Measurements from ENCODE around the gene C5AR1.
A peak's percentile ranks its signal among the peaks of the same experiment; 100 is the strongest.
"Not testable (repeated sequence)": the region's sequence is repeated elsewhere in the genome, so short reads cannot be mapped to it uniquely, and the experiment has no call there.

Gene C5AR1

DNA sequence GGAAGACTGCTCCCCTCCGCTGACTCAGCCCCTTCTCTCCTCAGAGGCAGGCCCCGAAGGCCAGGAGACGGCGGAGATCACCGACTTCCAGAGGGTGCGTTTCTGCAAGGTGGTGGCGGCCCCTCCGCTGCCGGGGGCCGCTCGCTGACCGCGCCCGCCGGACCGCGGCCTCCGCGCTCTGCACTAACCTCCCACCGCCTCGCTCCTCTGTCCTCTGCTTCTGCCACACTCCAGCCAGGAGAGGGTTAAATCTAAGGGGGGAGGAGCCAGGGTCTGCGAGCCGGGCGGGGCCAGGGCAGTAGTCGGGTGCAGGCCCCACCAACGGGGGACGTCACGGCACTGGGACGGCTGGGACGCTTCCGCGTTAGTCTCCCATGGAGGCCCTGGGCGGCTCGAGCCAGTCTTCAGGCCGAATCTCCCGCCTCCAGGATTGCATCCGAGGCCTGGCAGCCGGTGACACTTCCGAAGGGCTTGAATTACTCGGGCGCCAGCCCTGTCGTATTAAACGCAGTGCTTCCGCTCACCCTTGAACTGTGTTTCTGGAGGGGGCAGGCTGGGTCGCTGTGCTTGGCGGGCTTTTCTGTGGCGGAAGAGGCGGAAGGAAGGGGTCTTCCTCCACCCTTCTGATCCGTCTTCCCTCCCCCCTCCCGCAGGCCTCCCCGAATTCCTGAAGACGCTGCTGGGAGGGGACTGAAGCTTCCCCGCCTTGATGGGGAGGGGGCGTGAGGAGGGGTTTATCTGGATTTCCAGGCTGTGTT, 36.2 kb upstream of the C5AR1 start:
- Histone ChIP-seq H3K36me3 (ENCODE audit: control insufficient read depth, insufficient read depth, low read length, severe bottlenecking) (peaks cover 17% of the 10 kb centered on the region), H3K4me3 (ENCODE audit: low read length) (peak overlapping the region; percentile 94)
- peak; percentile 96 for DNase-seq (ENCODE audit: low read depth)

DNA sequence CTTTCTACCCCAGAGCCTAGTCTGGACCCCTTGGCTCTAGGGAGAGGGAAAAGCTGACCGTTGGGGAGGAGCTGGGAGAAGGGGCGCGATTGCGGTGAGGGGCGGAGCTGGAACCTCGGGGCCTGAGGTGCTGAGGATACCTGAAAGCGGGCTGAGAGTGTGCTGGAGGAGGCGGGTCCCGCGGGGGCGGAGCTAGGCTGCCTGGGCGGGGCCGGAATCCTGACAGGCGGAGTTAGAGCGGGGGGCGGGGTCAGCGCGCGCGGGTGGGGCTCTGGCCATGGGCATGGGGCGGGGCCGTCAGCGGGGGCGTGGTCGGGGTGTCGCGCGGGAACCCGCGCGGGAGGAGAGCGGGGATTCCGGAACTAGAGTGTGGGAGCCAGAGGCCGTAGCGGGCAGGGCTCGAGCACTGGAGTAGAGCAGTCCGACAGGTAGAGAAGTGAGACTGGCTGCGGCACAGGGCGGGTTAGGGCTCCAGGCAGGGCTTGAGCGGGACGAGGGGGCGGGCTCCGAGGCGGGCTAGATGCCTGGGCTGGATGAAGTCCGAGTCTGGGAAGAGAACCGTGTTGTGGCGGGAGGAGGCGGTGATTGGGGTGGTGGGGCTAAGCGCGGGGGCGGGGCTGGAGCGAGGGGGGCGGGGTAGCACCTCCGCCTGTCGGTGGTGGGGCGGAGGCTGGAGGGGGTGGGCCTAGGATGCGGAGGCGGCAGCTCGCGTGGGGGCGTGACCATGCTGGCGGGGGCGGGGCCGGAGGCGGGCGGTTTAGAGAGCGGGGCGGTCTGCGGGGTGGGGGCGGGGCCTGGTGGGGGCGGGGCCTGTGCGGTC, 35.4 kb upstream of the C5AR1 start, which contains the start of gene INAFM1:
INAFM1 (plus strand) TSS at position 815 of the 820 bp plus-strand sequence. CDS start 35 bp downstream, outside the sequence.
- H3K36me3 ChIP-seq (ENCODE audit: control insufficient read depth, insufficient read depth, low read length, severe bottlenecking), result peaks cover 13% of the 10 kb centered on the region
- no peaks in the 10 kb centered on the region for H3K27me3 ChIP-seq (replicated peaks; ENCODE audit: control insufficient read depth, insufficient read depth, low read length)
- H3K9me3 ChIP-seq (ENCODE audit: control insufficient read depth, low read length), result no peaks in the 10 kb centered on the region
- DNase-seq (ENCODE audit: low read depth), result peak; percentile 98
- H3K9ac ChIP-seq (ENCODE audit: low read length), result peak within 1 kb of the TSS; percentile 98
- peaks cover 31% of the 10 kb centered on the region for H3K4me1 ChIP-seq (ENCODE audit: control insufficient read depth, insufficient read depth, low read length)
- H3K4me3 ChIP-seq (ENCODE audit: low read length), result peak within 1 kb of the TSS; percentile 94

More for the DNA sequence above, 36.2 kb upstream of the C5AR1 start:
- no peaks in the 10 kb centered on the region for H3K27me3 ChIP-seq (replicated peaks; ENCODE audit: control insufficient read depth, insufficient read depth, low read length)
- H3K9ac ChIP-seq (ENCODE audit: low read length), result peak overlapping the region; percentile 98
- H3K4me1 ChIP-seq (ENCODE audit: control insufficient read depth, insufficient read depth, low read length), result peaks cover 31% of the 10 kb centered on the region
- H3K9me3 ChIP-seq (ENCODE audit: control insufficient read depth, low read length), result no peaks in the 10 kb centered on the region

DNA sequence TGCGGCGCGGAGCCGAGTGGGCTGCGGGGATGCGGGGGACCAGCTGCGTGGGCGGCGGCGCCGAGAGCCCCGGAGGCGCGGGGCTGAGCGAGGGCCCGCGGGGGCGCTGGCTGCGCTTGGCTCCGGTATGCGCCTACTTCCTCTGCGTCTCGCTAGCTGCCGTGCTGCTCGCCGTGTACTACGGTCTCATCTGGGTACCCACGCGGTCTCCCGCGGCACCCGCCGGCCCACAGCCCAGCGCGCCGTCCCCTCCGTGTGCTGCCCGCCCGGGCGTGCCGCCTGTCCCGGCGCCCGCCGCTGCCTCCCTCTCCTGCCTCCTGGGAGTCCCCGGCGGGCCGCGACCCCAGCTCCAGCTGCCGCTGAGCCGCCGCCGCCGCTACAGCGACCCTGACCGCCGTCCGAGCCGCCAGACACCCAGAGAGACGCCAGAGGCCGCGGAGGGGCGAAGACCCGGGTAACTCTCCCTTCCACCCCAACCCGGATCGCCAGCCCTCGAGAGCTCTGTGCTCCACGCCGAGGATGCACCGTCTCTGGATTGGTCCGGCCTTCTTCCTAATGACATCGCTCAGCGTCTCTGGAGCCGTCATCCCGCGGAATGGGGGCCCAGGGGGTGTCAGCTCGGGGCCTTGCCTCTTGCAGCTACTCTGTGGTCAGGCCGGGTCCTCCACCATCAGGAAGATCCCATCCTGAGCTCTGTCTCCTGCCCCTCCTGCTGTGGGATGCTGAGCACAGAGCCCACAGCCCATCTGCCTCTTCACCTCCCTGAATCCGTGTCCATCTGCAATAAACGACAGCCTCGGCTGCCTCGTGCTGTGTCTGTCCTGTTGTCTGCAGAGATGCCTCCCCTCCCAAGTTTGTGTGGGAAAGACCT, 34.5 kb upstream of the C5AR1 start:
- DNase-seq (ENCODE audit: low read depth), result no peak
- no peaks in the 10 kb centered on the region for H3K9me3 ChIP-seq (ENCODE audit: control insufficient read depth, low read length)
- no peaks in the 10 kb centered on the region for H3K27me3 ChIP-seq (replicated peaks; ENCODE audit: control insufficient read depth, insufficient read depth, low read length)
- H3K4me1 ChIP-seq (ENCODE audit: control insufficient read depth, insufficient read depth, low read length), result peaks cover 31% of the 10 kb centered on the region
- peak overlapping the region; percentile 79 for H3K4me3 ChIP-seq (ENCODE audit: low read length)
- H3K9ac ChIP-seq (ENCODE audit: low read length), result peak overlapping the region; percentile 83
- peaks cover 13% of the 10 kb centered on the region for H3K36me3 ChIP-seq (ENCODE audit: control insufficient read depth, insufficient read depth, low read length, severe bottlenecking)

DNA sequence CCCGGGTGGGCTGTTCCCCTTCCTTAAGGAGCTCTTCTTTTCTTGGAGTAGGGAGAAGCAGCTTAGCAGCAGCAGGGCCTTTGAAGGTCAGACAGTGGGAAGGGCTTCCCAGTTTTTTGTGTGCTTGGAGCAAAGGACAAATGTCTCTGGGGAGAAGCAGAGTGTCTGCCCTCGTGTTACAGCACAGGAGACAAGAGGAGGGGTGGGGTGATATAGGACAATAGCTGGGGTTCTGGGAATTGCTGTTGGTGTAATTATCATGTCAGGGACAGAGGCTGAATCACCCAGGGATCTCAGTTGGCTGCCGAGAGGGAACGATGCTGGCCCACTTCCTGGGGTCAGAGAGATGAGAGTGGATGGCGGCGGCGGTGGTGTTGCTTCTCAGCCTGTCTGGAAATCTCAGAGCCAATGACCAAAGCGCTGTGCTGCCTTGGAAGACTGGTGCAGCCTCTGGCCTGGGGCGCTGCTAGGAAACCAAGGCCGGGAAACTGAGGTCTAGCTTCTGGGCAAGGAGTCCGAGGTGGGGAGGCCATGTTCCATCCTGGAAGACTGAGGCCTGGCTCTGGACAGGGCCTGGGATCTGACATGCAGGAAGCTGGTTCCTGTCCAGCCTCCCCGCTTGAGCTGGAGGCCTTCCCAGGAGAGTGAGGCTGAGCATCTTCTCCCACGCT, 33.7 kb upstream of the C5AR1 start:
- H3K4me1 ChIP-seq (ENCODE audit: control insufficient read depth, insufficient read depth, low read length), result peaks cover 31% of the 10 kb centered on the region
- peak overlapping the region; percentile 83 for H3K9ac ChIP-seq (ENCODE audit: low read length)
- no peaks in the 10 kb centered on the region for H3K27me3 ChIP-seq (replicated peaks; ENCODE audit: control insufficient read depth, insufficient read depth, low read length)
- peaks cover 5% of the 10 kb centered on the region for H3K36me3 ChIP-seq (ENCODE audit: control insufficient read depth, insufficient read depth, low read length, severe bottlenecking)
- DNase-seq (ENCODE audit: low read depth), result no peak
- no peaks in the 10 kb centered on the region for H3K9me3 ChIP-seq (ENCODE audit: control insufficient read depth, low read length)
- peak overlapping the region; percentile 79 for H3K4me3 ChIP-seq (ENCODE audit: low read length)

DNA sequence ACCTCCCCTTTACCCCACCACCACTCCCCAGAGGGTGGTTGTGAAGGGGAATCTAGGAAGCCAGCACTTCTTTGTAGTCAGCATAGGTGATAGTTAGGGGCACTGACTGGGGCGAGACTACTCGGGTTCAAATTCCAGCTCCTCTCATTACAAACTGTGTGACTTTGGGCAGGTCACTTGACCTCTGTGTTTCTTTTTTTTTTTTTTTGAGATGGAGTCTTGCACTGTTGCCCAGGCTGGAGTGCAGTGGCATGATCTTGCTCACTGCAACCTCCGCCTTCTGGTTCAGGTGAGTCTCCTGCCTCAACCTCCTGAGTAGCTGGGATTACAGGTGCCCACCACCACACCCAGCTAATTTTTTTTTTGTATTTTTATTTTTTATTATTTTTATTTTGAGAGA, 33.1 kb upstream of the C5AR1 start:
- peak overlapping the region; percentile 7 for H3K4me3 ChIP-seq (ENCODE audit: low read length)
- H3K27me3 ChIP-seq (replicated peaks; ENCODE audit: control insufficient read depth, insufficient read depth, low read length); H3K9me3 ChIP-seq (ENCODE audit: control insufficient read depth, low read length); DNase-seq (ENCODE audit: low read depth); H3K36me3 ChIP-seq (ENCODE audit: control insufficient read depth, insufficient read depth, low read length, severe bottlenecking): not testable (repeated sequence)
- peaks cover 31% of the 10 kb centered on the region for H3K4me1 ChIP-seq (ENCODE audit: control insufficient read depth, insufficient read depth, low read length)
- peak overlapping the region; percentile 83 for H3K9ac ChIP-seq (ENCODE audit: low read length)

DNA sequence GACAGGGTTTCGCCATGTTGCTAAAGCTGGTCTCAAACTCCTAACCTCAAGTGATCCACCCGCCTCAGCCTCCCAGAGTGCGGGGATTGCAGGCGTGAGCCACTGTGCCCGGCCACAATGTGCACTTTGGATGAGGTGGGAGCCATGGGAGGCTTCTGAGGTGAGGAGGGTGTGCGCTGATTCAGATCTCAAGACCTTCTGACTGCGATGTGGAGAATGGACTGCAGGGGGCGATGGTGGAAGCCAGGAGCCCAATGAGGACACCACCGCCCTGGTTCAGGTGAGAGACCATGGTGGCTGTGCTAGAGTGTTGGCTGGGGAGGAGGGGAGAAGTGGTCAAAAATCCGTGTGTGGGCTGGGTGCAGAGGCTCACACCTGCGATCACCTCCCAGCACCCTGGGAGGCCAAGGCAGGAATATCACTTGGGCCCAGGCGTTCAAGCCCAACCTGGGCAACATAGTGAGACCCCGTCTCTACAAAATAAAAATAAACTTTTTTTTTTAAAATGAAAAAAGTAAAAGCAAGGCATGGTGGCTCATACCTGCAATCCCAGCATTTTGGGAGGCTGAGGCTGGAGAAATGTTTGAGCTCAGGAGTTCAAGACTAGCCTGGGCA, 29.4 kb upstream of the C5AR1 start:
- peak; percentile 42 for DNase-seq (ENCODE audit: low read depth)

DNA sequence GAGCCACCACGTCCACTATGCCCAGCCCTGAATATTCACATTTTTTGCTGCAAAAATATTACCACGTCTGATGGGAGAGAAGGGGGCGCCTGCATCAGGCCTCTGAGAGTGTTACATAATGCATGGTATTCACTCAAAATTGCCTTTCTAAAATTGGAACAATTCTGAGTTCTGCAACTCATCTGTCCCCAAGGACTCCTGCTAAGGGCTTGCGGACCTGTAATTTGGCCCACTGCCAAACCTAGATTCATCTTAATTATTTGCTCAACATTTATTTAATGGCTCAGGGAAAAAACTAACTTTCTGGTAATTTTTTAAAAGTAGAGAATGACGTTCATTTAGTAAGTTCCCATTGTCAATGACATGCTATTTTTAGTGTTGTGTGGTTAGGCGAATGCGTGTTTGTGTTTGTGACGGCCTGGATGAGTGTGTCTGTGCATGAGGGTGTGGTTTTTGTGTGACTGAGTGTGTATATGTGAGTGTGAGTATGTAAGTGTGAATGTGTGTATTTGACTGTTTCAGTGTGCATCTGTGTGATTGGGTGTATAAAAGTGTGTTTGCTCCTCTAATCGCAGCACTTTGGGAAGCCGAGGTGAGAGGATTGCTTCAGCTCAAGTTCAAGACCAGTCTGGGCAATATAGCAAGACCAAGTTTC, 26.1 kb upstream of the C5AR1 start:
- no peak for DNase-seq (ENCODE audit: low read depth)
- no peak overlapping the region for H3K4me3 ChIP-seq (ENCODE audit: low read length)

More for the DNA sequence above, 29.4 kb upstream of the C5AR1 start:
- Histone ChIP-seq H3K9me3 (ENCODE audit: control insufficient read depth, low read length) (no peaks in the 10 kb centered on the region), H3K4me3 (ENCODE audit: low read length) (no peak overlapping the region), H3K36me3 (ENCODE audit: control insufficient read depth, insufficient read depth, low read length, severe bottlenecking) (no peaks in the 10 kb centered on the region), H3K4me1 (ENCODE audit: control insufficient read depth, insufficient read depth, low read length) (peaks cover 27% of the 10 kb centered on the region), H3K27me3 (replicated peaks; ENCODE audit: control insufficient read depth, insufficient read depth, low read length) (no peaks in the 10 kb centered on the region), H3K9ac (ENCODE audit: low read length) (no peak overlapping the region)

DNA sequence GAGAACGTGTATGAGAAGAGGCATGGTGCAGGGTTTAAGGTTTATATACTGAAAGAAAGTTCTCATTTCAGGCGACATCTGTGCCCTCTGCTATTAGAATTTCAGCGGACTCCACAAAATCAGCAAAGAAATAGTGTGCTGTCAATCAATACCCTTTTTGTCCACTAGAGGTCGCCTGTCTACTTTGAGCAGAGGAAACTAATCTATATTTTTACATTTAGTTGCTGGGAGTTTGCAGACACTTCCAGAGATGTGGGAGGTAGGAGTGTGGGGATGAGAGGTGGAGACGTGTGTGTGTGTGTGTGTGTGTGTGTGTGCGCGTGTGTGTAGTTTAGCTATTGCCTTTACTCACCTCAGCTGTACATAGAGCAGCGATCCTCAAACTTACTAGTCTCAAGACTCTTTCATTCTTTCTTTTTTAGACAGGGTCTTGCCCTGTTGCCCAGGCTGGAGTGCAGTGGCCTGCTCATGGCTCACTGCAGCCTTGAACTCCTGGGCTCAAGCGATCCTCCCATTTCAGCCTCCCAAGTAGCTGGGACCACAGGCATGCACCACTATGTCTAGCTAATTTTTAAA, 25.2 kb upstream of the C5AR1 start:
- DNase-seq (ENCODE audit: low read depth), result peak; percentile 85
- Histone ChIP-seq H3K27me3 (replicated peaks; ENCODE audit: control insufficient read depth, insufficient read depth, low read length) (no peaks in the 10 kb centered on the region), H3K9me3 (ENCODE audit: control insufficient read depth, low read length) (no peaks in the 10 kb centered on the region), H3K4me1 (ENCODE audit: control insufficient read depth, insufficient read depth, low read length) (peaks cover 14% of the 10 kb centered on the region), H3K36me3 (ENCODE audit: control insufficient read depth, insufficient read depth, low read length, severe bottlenecking) (no peaks in the 10 kb centered on the region), H3K9ac (ENCODE audit: low read length) (no peak overlapping the region), H3K4me3 (ENCODE audit: low read length) (no peak overlapping the region)

More for the DNA sequence above, 26.1 kb upstream of the C5AR1 start:
- peaks cover 7% of the 10 kb centered on the region for H3K4me1 ChIP-seq (ENCODE audit: control insufficient read depth, insufficient read depth, low read length)
- H3K36me3 ChIP-seq (ENCODE audit: control insufficient read depth, insufficient read depth, low read length, severe bottlenecking), result no peaks in the 10 kb centered on the region
- H3K9ac ChIP-seq (ENCODE audit: low read length), result no peak overlapping the region
- H3K9me3 ChIP-seq (ENCODE audit: control insufficient read depth, low read length), result no peaks in the 10 kb centered on the region
- no peaks in the 10 kb centered on the region for H3K27me3 ChIP-seq (replicated peaks; ENCODE audit: control insufficient read depth, insufficient read depth, low read length)

DNA sequence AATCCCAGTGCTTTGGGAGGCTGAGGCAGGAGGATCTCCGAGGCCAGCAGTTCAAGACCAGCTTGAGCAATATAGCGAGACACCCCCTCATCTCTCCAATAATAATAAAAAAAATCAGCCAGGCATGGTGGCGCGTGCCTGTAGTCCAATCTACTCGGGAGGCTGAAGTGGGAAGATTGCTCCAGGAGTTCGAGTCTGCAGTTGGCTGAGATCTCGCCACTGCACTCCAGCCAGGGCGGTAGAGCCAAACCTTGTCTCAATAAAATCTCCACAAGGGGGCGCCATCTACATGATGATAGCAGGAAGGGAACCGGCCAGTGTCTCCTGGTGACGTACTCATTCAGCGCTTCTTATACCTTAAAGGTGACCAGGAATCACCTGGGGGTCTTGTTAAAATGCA, 13.6 kb upstream of the C5AR1 start:
- peak; percentile 96 for DNase-seq (ENCODE audit: low read depth)

More for the DNA sequence above, 13.6 kb upstream of the C5AR1 start:
- Histone ChIP-seq H3K27me3 (replicated peaks; ENCODE audit: control insufficient read depth, insufficient read depth, low read length) (no peaks in the 10 kb centered on the region), H3K4me3 (ENCODE audit: low read length) (no peak overlapping the region), H3K4me1 (ENCODE audit: control insufficient read depth, insufficient read depth, low read length) (no peaks in the 10 kb centered on the region), H3K36me3 (ENCODE audit: control insufficient read depth, insufficient read depth, low read length, severe bottlenecking) (no peaks in the 10 kb centered on the region), H3K9ac (ENCODE audit: low read length) (no peak overlapping the region), H3K9me3 (ENCODE audit: control insufficient read depth, low read length) (no peaks in the 10 kb centered on the region)

Data from adipocyte (in vitro differentiated cells).